AG08396 (cell line): Measurements from ENCODE around the gene BRAT1.

Source experiments
- DNase-seq: peaks from one replicate; pipeline ENCODE4 v3.0.0; 2012; ENCODE audit warnings: low spot score, mixed read lengths

The BRAT1 gene

GRCh38 chr7:2559283-2559950 is 4.1 kb upstream of the BRAT1 start:
- DNase-seq: peak; percentile 34

GRCh38 chr7:2558629-2559282 is 3.4 kb upstream of the BRAT1 start, which contains the start of gene IQCE:
IQCE (plus strand) TSS chr7:2558979; CDS start chr7:2559182, 203 bp downstream.
- peak; percentile 97 for DNase-seq

- peak; percentile 18 for DNase-seq
These were observed 638 bp downstream of the BRAT1 start for GRCh38 chr7:2554661-2555111.

GRCh38 chr7:2553831-2554581 is 1.3 kb downstream of the BRAT1 start:
- peak; percentile 20 for DNase-seq

GRCh38 chr7:2553108-2553507 is 2.2 kb downstream of the BRAT1 start:
- no peak for DNase-seq

GRCh38 chr7:2551418-2551817 is 3.9 kb downstream of the BRAT1 start:
- DNase-seq: no peak

GRCh38 chr7:2546776-2547586 is 8.3 kb downstream of the BRAT1 start:
- no peak for DNase-seq

GRCh38 chr7:2545746-2546425 is 9.4 kb downstream of the BRAT1 start:
- DNase-seq: no peak

- DNase-seq: no peak
These were observed 10.7 kb downstream of the BRAT1 start for GRCh38 chr7:2544541-2545188.

- no peak for DNase-seq
These were observed 12.1 kb downstream of the BRAT1 start for GRCh38 chr7:2542916-2543871.

- no peak for DNase-seq
These were observed 13.1 kb downstream of the BRAT1 start for GRCh38 chr7:2542011-2542915.

GRCh38 chr7:2541291-2542010 is 13.9 kb downstream of the BRAT1 start:
- DNase-seq: no peak

- no peak for DNase-seq
These were observed 14.7 kb downstream of the BRAT1 start for GRCh38 chr7:2540641-2541051.

- DNase-seq: no peak
These were observed 15.2 kb downstream of the BRAT1 start for GRCh38 chr7:2540133-2540532.

GRCh38 chr7:2539031-2539911 is 16.1 kb downstream of the BRAT1 start:
- DNase-seq: no peak

GRCh38 chr7:2537981-2538851 is 17.1 kb downstream of the BRAT1 start:
- no peak for DNase-seq
